Mucosa of descending colon (tissue), 3 donors: ENCODE data around the gene APOBEC3H. TPM values are rescaled to one million over a fixed set of nuclear protein-coding genes. Genes with fewer than 3 reads are reported as not detected.
"Not testable (repeated sequence)": the region's sequence is repeated elsewhere in the genome, so short reads cannot be mapped to it uniquely, and the experiment has no call there.

Source experiments
- ATAC-seq: fragments of 200-7000 bp; cut with Tn5 transposase; one replicate; pipeline ENCODE4 v1.9.1; 2020; ENCODE audit warnings: mild to moderate bottlenecking, moderate library complexity
- DNase-seq, 3 donors: peaks; one replicate each; pipeline ENCODE4 v3.0.0-alpha.2; 2020
- H3K36me3 ChIP-seq: fragments of 200-600 bp; one replicate; pipeline ENCODE4 v1.8.0; 2021; ENCODE audit warnings: low read depth, mild to moderate bottlenecking
- H3K4me1 ChIP-seq: fragments of 200-600 bp; one replicate; pipeline ENCODE4 v1.8.0; 2021; ENCODE audit warnings: low read depth, mild to moderate bottlenecking
- H3K4me3 ChIP-seq: fragments of 200-600 bp; one replicate; pipeline ENCODE4 v1.8.0; 2021; ENCODE audit warnings: mild to moderate bottlenecking
- H3K9me3 ChIP-seq: fragments of 200-600 bp; one replicate; pipeline ENCODE4 v1.8.0; 2021; ENCODE audit warnings: mild to moderate bottlenecking
- intact Hi-C, 2 donors: fragments of 100-400 bp; cut with DNase I in 1 of 2; cut with micrococcal nuclease in 1 of 2; formaldehyde crosslinking; loops; one replicate each; pipeline versions ENCODE4 v1.11.0 to v1.11.1; 2022; cut with DNase I, micrococcal nuclease
- total RNA-seq, 3 donors: library from RNA; stranded (reverse); fragmentation: NEBNext Ultra II Directional in 2 of 3; extraction: Animal tissue kit (Norgen Biotek cat#: 25700) in 2 of 3; gene quantifications; one replicate each; pipeline versions ENCODE4 v1.2.1 to v1.2.4, GENCODE V29; 2021 to 2023
- TF ChIP-seq, protein P1 (sequence below): fragments of 200-600 bp; IDR thresholded peaks from one replicate; pipeline ENCODE4 v1.8.0; 2022; ENCODE audit warnings: antibody characterized with exemption, mild to moderate bottlenecking
- donor health status: DM: no; HTN: no; CAD: no; lungs with moderate emphysema.
- donor health status: DM: no; HTN: no; CAD: no.
- donor health status: DM: no; HTN: yes; CAD: no.

APOBEC3H gene
- total RNA-seq, 3 donors from 2014 or later = 0.51 TPM; not detected in 2

DNA sequence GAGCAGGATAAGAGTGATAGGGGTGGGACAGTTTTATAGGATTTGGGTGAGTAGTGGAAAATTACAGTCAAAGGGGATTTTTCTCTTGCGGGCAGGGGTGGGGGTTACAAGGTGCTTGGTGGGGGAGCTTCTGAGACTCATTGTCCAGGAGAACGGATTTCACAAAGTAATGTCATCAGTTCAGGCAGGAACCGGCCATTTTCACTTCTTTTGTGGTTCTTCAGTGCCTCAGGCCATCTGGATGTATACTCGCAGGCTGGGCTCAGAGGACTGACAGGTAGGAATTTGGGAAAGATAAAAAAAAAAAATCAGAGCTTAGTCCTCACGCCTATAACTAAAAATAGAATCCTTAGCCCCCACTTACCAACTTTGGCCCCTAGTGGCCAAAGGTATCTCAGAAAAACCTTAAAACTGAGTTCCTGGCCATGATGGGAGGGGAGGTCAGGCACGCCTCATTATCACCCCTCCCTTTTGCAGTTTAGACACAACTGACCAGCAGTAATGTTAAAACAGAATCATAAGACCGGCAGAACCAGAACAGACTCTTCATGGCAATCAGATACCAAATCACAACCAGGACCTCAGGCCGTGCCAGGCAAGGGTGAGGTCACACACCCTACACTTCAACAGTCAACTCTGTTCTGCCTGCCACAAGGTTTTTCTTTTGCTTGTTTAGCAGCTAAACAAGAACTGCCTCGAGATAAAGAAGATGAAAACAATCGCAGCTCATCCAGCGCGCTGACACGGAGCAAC lies 28.8 kb upstream of the APOBEC3H start:
- Histone ChIP-seq H3K4me3 (no peak overlapping the region), H3K9me3 (no peaks in the 10 kb centered on the region), H3K4me1 (no peaks in the 10 kb centered on the region), H3K36me3 (no peaks in the 10 kb centered on the region)
- TF ChIP-seq, protein P1, sequence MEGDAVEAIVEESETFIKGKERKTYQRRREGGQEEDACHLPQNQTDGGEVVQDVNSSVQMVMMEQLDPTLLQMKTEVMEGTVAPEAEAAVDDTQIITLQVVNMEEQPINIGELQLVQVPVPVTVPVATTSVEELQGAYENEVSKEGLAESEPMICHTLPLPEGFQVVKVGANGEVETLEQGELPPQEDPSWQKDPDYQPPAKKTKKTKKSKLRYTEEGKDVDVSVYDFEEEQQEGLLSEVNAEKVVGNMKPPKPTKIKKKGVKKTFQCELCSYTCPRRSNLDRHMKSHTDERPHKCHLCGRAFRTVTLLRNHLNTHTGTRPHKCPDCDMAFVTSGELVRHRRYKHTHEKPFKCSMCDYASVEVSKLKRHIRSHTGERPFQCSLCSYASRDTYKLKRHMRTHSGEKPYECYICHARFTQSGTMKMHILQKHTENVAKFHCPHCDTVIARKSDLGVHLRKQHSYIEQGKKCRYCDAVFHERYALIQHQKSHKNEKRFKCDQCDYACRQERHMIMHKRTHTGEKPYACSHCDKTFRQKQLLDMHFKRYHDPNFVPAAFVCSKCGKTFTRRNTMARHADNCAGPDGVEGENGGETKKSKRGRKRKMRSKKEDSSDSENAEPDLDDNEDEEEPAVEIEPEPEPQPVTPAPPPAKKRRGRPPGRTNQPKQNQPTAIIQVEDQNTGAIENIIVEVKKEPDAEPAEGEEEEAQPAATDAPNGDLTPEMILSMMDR = no peak
- intact Hi-C loops = no loop called here
- no peak for ATAC-seq
- no peak for DNase-seq

DNA sequence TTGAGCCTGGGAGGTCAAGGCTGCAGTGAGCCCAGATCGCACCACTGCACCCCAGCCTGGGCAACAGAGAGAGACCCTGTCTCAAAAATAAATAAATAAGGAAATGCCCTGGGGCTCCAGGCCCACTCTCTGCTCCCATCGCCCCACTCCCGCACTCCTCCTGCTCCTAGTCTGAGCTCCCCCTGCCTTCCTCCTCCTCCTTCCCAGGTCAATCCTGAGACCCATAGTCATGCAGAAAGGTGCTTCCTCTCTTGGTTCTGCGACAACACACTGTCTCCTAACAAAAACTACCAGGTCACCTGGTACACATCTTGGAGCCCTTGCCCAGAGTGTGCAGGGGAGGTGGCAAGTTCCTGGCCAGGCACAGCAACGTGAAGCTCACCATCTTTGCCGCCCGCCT lies 26.9 kb upstream of the APOBEC3H start:
- intact Hi-C loops = no loop called here
- TF ChIP-seq, protein P1 = no peak
- no peak for DNase-seq
- no peaks in the 10 kb centered on the region for H3K36me3 ChIP-seq
- H3K9me3 ChIP-seq = no peaks in the 10 kb centered on the region
- H3K4me1 ChIP-seq = no peaks in the 10 kb centered on the region
- no peak for ATAC-seq
- no peak overlapping the region for H3K4me3 ChIP-seq

DNA sequence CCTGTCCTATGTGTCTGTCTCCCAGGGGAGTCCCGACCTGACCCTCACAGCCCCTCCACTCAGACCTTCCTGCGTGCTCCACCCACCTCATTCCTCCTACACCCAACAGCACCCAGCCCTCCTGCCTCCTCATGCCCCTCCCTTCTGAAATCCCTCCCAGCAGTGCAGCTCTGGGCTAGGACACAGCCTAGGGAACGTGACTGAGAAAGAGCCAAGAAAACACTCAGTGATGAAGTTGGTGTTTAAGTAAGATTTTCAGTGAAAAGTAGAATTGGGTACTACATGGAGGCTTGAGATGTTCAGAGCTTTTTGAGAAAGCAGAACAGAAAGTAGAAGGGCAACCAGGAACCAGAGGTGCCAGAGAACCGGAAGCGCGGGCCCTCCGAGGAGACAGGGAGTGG lies 24.5 kb upstream of the APOBEC3H start:
- intact Hi-C loops, H3K4me3 ChIP-seq, H3K36me3 ChIP-seq: not testable (repeated sequence)

DNA sequence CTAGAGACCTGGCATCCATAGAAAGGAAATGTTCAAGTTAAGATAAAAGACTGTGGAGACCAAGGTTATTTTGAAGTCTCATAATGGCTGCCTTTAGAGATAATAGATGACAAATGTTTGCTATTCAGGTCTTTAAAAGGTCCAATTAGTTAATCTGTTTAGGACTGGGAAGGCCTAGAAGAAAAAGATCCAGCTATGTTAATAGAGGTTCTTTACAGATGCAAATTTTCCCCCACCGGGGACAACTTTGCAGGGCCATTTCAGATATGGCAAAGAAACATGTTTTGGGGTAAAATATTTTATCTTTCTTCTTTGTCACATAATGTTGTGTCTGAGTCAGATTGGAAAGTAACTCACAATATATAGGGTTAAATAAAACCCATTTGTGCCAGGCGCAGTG lies 23.1 kb upstream of the APOBEC3H start:
- no peak for ATAC-seq
- intact Hi-C loops = no loop called here
- Histone ChIP-seq H3K4me1 (no peaks in the 10 kb centered on the region), H3K9me3 (no peaks in the 10 kb centered on the region), H3K36me3 (no peaks in the 10 kb centered on the region), H3K4me3 (no peak overlapping the region)
- no peak for DNase-seq
- TF ChIP-seq, protein P1 = no peak

More for the DNA sequence above, 24.5 kb upstream of the APOBEC3H start:
- H3K9me3 ChIP-seq, H3K4me1 ChIP-seq, DNase-seq, ATAC-seq: not testable (repeated sequence)

DNA sequence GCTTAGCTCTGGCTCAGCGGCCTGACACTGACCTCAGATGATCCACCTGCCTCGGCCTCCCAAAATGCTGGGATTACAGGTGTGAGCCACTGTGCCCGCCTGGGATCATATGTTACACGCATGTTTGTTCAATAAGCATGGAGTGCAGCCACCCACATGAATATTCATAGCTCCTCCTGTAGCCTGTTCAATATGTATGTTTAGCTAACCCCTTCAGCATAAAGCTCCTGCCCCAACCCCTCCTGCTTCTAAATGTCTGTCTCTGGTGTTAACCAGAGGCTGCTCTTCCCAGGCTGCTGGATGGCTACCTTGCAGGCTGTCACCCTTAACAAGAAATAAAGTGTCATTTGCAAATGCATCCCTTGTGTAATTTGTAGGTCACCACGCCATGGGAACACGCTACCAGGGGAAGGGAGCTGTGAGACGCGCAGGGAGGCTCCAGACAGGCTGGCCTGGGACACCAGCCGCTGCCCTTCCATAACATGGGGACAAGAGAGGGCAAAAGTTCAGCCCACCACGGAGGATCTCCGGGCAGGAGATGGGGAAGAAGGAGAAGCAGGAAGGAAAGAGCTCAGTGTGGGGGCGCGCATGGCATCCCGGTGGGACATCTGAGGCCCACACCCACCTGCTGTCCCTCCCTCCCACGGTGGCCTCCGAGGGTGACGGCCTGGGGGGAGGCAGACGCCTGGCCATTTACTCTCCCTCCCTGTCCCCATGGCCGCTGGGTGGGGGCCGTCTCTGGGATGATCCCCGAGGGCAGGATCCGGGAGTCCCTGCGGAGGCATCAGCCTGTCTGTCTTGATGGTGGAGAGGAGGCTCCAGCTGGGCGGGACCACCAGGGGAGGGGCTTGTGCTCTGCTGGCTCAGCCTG lies 20.7 kb upstream of the APOBEC3H start:
- ATAC-seq, H3K36me3 ChIP-seq, DNase-seq, intact Hi-C loops, H3K4me1 ChIP-seq, H3K4me3 ChIP-seq, H3K9me3 ChIP-seq: not testable (repeated sequence)

DNA sequence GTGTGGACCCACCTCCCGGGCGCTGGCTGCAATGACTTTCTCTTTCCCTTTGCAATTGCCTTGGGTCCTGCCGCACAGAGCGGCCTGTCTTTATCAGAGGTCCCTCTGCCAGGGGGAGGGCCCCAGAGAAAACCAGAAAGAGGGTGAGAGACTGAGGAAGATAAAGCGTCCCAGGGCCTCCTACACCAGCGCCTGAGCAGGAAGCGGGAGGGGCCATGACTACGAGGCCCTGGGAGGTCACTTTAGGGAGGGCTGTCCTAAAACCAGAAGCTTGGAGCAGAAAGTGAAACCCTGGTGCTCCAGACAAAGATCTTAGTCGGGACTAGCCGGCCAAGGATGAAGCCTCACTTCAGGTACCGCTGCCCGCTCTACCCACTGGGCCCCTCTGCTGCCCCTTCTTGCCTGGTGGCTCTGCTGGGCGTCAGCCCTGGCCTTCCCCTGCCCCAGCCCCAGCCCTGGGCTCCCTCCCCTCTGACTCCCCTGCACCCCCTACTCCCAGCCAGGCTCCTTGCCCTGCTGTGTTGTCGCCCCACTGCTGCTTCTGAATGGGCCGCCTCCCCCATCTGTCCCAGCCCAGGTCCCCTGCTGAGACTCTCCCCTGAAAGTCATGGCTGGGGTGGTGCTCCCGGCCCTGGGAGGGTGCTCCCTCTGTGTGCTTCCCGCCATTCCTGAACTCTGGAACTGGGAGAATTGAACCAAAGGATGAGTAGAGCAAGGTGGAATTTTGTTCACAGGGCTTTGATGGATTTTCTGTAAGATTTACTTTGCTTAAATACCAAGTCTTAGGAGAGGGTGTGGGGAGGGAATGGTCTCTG lies 19.8 kb upstream of the APOBEC3H start, which contains the start of gene APOBEC3G:
TSS of gene APOBEC3G (plus strand) at position 250 of the 815 bp plus-strand sequence. CDS start at position 337, 87 bp downstream.
- ATAC-seq (peak; percentile 93), DNase-seq (peak; percentile 59 to 73 (median 64))
- H3K36me3 ChIP-seq, H3K9me3 ChIP-seq, H3K4me1 ChIP-seq, H3K4me3 ChIP-seq, intact Hi-C loops: not testable (repeated sequence)

DNA sequence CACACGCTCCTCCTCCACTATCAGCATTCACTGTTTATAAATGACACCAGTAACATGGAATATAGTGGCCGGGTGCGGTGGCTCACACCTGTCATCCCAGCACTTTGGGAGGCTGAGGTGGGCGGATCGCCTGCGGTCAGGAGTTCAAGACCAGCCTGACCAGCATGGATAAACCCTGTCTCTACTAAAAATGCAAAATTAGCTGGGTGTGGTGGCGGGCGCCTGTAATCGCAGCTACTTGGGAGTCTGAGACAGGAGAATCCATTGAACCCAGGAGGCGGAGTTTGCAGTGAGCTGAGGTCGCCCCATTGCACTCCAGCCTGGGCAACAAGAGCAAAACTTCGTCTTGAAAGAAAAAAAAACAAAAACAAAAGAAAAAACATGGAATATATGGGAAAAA lies 19.1 kb upstream of the APOBEC3H start:
- H3K36me3 ChIP-seq, H3K4me1 ChIP-seq, H3K4me3 ChIP-seq, H3K9me3 ChIP-seq, ATAC-seq, intact Hi-C loops: not testable (repeated sequence)
- DNase-seq = peak in 1 of 3 donors; percentile 35
